Glomerular visceral epithelial cell (primary cell): ENCODE measurements around the gene LRMDA.
A peak's percentile ranks its signal among the peaks of the same experiment; 100 is the strongest.

Experiments used
- DNase-seq: peaks from one replicate; pipeline ENCODE4 v3.0.0-alpha.2; 2016; ENCODE audit errors: extremely low spot score

LRMDA gene

DNA sequence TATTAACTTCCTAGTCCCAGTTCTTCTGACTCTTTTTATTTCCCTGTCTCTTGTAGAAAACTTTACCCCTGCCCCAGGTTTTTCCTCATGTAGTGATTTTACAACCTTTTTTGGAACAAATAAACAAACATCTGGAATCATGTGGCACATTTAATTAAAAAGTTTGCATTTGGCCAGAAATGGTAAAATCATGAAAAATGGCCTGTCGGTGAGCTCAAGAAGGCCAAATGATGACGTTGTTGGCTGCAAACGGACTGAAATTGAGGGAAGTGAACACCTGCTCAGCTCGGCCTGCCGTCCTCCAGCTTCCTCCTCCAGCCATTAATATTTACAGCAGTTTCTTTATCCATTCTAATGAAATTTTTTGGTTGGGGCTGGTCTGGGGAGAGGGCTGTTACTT lies 902.8 kb downstream of the LRMDA start:
- no peak for DNase-seq

DNA sequence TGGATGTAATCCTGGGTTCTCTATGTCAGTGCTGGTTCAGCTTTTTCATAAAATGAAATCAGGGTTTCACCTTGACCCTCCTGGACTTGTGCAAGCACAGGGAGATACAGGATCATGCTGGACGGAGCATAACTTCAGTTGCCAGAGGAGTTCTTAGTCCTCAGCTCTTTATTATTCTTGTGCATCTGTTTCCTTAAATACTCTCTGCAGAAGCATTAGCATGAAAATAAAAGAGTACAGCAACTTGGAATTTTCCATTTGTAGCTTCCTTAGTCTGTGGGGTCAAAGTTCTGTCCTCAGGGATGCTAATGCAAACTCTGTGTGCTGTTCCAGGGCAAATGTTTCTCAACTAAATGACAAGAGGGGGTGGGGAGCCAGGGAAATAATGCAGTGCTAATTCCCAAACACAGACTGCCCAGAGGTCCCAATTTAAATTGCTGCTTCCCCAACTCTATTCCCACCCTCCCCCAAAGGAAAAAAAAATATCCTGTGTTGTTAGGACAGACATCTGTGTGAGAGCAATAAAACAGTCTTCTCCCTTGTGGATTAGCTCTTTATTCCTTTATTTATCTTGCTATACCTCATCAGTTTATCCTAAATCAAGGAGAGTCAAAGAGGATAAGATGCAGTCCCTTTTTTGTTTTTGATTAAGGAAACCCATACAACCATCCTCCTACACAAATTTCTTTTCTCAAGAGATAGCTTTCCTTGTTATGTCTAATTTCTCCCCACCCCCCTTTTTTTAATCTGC lies 905.0 kb downstream of the LRMDA start:
- no peak for DNase-seq

DNA sequence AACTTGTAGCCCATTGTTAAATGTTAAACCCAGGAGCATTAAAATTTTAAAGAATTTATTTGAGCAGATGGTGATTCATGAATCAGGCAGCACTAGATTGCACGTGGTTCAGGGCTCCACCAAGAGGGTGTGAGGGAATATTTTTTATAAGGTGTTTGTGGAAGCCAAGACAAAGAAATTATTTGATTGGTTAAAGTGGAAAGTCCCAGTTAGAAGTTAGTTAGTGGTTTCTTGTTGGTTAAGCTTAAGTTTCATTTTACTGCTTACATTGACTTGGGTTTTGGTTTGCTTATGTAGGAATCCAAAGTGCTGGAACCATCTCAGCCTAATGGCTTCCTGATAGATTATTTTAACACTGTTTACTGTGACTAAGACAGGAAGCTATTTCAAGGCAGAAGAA lies 906.2 kb downstream of the LRMDA start:
- DNase-seq, result peak; percentile 34

GRCh38 chr10:76338187-76338586 lies 906.8 kb downstream of the LRMDA start:
- no peak for DNase-seq

DNA sequence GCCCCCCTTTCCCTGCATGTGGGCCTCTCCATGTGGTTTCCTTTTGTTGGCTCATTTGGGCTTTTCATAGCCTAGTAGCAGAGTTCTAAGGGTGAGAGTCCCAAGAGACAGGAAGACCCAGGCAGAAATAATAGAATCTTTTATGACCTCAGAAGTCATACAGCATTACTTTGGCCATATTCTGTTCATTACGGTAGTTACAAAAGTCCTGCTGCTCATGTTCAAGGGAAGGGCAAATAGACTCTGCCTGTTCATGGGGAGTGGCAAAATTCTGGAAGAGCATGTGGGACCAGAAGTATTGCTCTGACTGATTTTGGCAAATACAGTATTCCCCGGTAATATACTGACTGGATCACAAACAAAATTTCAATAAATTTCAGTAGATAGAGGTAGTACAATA lies 910.3 kb downstream of the LRMDA start:
- no peak for DNase-seq

DNA sequence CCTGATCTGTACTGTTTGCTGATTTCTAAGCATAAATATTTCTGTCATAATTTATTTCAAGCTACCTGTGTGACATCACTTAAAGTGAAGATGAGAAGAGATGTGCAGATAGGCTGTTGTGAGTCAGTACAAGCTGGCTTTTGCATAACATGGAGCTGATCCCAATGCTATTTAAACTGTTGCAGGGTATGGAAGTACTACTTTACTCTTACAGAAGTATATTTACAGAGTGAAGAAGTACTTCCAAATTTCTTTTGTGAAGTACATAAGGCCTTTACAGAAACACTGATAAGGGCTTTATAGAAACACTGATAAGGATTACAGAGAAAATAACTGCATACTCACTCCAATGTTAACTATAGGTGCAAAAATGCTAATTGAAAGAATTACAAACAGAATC lies 911.6 kb downstream of the LRMDA start:
- no peak for DNase-seq

- DNase-seq, result no peak
Observed at GRCh38 chr10:76347832-76348231, 916.4 kb downstream of the LRMDA start.

GRCh38 chr10:76350583-76350982 lies 919.2 kb downstream of the LRMDA start:
- no peak for DNase-seq

DNA sequence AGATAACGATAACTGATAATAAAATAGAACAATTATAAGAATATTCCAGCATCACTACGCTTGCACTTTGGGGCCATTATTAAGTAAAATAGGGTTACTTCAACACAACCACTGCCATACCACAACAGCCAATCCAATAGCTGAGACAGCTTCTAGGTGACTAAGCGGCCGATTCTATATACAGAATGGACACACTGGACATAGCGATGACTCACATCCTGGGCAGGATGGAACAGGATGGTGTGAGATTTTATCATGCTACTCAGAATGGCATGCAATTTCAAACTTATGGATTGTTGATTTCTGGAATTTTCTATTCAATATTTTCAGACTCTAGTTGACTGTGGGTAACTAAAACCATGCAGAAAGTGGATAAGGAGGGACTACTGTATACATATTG lies 920.9 kb downstream of the LRMDA start:
- peak; percentile 77 for DNase-seq

GRCh38 chr10:76353237-76353851 lies 921.9 kb downstream of the LRMDA start:
- no peak for DNase-seq

DNA sequence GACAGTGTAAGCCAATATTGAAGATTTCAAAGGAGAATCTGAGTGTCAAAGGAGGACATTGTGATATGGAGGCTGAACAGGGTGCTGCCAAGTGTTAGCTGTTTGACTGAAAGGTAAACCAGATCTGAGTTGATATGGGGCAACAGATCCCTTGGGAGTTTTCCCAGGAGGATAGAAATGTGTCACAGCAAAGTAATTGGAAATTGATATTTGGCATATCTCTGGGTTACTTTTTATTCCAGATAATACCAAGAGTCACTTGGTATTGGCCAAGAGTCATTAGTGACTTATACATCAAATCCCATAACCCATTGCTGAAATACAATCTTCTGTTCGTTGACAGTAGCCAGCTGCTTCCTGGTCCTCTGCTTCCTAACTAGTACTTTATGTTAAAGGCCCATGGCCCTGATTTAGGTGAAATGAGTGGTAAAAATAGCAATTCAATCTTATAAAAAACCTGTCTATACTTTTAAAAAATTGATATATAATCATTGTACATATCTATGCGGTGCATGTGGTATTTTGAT lies 922.9 kb downstream of the LRMDA start:
- DNase-seq, result no peak

DNA sequence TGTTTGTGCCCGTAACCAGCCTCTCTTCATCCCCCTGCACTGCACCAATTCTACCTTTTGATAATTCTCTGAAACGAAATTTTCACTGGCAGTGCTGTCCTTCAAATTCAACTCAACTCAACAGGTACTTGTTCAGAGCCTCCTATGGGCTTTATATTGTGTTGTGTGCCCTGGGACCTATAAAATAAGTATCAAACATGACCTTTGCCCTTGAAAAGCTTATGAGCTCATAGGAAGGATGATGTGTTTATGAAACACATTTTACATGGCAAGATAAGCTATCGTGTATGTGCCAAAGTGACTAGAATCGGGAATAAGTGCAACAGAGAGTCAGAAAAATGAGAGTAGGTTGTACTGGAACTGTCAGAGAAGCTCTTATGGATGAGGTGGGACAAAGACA lies 923.5 kb downstream of the LRMDA start:
- DNase-seq, result no peak

DNA sequence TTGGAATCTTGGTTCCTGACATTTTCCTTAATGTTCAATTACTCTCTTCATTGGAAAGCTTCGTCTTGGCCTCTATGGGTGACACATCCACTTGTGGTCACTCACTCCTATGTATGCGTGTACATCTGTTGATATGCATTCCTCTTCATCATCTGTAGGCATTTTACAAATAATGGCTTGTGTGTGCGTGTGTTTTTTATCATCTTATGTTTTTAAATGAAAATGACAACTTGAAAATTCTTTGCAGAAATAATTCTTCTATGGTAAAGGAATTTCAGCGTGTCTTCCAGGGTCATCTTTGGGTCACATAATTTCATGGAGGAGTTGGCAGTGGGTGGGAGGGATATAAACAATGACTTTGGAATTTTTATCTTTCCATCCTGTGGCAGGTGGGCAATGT lies 925.1 kb downstream of the LRMDA start:
- DNase-seq, result no peak

DNA sequence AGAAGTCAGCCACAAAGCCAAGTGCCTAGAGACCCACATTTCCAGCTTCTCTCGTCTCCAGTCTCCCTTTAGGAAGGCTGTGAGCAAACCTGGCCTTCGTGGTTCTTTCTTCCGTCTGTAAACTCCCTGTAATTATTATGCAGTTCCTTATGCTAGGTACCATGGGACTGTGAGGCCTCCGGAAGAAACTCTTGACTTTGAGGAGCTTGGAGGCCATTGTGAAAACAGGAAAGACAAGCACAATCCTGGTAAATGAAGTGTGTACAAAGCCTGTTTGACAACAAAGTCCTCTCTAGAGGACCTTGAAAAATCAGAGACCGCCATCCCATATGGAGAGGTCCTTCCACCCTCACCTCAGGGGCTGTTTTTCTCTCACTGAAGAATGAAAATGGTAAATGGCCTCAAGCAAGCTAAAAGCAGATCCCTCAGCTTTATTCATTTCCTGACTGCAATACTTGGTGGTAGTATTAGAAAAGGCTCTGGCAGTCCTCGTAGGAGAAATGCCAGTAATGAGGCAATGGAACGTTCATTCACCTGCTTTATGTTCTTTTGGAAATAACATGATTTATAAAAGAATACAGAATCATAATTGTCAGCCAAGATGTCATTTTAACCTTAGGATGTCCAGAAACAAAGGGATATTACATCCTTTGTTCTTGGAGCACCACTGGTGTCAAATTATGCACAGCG lies 926.4 kb downstream of the LRMDA start:
- no peak for DNase-seq

DNA sequence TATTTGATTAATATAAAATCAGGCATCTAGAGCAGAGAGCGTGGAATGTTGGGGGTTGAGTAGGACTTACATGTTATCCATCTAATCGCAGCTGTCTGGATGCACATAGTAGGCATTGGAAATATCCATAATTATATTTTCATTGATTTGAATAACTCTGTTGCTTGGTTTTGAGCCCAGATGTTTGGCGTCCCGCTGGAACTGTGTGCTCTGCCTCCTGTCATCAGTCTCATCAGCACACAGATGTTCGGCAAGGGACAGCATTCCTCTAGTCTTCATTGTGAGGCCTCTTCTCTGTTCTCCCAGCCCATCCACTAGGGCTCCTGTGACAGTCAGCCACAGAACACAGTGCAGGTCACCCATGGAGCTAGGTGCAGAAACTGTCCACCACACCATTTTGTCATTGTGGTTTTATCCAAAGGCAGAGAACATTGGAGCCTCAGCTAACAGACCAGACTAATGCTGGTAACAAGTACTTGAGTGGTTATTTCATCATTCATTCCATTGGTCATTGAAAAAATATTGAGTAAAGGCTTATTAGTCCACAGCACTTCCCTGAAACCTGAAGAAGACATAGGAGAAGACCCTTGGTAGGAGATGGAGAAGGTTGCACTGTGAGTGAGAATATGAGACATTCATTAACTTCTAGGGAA lies 927.4 kb downstream of the LRMDA start:
- DNase-seq, result no peak

- DNase-seq, result no peak
Observed at GRCh38 chr10:76375761-76376160, 944.3 kb downstream of the LRMDA start.

- DNase-seq, result peak; percentile 64
Observed at GRCh38 chr10:76382381-76382851, 951.0 kb downstream of the LRMDA start.

GRCh38 chr10:76388321-76389023 lies 957.0 kb downstream of the LRMDA start:
- DNase-seq, result peak; percentile 17

DNA sequence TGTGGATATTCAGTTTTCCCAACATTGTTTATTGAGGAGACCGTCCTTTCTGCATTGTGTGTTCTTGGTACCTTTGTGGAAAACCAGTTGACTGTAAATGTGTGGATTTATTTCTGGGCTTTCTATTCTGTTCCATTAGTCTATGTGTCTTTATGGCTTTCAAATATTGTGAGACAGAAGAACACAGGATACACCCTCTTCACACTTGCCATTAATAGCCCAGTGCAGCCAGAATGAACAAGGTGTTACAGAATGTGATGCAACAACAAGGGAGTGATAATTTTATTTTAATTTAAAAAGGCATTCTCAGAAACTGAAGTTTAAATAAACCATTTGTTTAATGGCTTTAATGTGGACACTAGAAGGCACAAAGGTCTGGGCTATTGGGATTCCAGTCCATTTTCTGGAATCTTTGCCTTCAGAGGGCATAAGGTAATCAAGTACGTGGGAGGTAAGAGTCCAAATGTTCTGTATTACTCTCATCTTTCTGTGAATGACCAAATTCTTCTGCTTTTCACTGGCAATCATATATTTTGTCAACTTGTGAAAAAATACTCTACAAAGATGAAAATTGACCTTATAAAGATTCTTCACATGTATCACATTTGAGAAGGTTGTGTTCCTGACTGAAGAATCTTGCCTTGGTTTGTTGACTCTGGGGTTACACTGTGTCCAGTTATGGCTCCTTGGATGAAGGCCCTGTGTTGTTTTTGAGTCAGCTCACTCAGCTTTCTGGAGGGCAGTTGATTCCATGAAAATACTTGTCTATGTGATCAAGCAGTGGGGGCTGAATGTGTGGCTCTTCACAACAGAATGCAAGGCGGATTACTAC lies 962.7 kb downstream of the LRMDA start:
- no peak for DNase-seq

- DNase-seq, result no peak
Observed at GRCh38 chr10:76394707-76395042, 963.3 kb downstream of the LRMDA start.

- no peak for DNase-seq
Observed at GRCh38 chr10:76395251-76395650, 963.8 kb downstream of the LRMDA start.
